Measurements from ENCODE around the gene VSIG4.

The VSIG4 gene

DNA sequence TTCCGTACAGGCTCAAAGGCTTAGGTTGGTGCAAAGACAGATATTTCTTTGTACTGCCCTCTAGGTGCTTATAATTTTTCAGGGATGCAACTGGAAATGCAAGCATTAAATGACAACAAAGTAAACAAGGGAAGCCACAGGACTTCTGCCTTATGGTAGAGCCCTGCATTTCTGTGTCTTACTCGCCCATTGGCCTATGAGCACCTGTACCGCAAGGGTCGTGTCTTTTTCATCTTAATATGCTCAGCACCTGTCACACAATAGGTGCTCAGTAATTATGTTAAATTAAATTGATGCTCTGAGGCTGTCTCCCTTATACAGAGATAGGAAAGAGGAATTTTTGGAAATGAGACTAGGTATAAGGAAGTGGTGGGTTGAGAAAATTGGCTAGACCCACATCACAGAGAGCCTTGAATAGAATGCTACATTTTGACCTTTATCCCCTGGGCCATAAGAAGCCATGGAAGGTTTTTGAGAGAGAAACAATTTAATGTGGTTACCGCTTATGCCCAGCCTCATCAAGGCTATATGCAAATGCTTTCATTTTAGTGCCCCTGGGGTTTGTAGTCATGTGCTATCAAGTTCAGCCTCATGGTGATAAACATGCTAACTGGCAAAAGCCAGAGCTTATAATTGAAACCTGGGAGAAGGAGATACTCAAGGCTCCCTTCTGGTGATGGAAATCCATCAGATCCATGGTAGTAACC, 16.3 kb downstream of the VSIG4 start:
- DNase-seq: no peak

DNA sequence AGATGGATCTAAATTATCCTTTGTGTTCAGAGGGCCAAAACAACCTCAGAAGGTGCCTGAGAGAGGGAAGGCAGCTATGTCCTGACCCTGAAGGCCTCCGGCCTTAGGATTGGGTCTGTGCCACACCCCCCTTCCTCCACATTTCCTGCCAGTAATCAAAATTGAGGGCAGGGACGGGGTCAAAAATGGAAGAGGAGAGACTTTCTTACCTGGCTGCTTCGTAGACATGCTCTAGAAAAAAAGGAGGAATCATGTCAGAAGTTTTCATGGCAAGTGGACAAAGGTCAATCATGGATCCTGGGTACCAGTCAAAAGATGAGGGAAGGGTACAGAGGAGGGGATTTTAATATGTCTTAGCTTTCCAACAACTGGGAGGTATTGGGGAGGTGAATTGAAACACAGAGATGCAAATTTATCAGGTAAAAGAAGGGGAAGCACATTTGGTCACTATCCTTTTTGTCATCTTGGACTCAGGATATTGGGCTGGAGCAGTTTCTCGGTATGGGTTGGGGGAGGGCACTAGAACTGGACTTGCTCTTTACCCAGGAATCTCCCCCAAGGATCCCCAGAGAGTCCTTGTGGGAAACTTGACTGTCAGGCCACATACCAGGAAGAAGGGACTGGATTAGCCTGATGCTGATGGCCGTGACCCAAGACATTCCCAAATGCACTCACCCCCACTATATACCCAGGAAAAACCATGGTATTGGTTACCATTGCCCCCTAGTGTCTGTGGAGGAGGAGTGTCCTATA, 17.1 kb downstream of the VSIG4 start:
- DNase-seq: no peak

DNA sequence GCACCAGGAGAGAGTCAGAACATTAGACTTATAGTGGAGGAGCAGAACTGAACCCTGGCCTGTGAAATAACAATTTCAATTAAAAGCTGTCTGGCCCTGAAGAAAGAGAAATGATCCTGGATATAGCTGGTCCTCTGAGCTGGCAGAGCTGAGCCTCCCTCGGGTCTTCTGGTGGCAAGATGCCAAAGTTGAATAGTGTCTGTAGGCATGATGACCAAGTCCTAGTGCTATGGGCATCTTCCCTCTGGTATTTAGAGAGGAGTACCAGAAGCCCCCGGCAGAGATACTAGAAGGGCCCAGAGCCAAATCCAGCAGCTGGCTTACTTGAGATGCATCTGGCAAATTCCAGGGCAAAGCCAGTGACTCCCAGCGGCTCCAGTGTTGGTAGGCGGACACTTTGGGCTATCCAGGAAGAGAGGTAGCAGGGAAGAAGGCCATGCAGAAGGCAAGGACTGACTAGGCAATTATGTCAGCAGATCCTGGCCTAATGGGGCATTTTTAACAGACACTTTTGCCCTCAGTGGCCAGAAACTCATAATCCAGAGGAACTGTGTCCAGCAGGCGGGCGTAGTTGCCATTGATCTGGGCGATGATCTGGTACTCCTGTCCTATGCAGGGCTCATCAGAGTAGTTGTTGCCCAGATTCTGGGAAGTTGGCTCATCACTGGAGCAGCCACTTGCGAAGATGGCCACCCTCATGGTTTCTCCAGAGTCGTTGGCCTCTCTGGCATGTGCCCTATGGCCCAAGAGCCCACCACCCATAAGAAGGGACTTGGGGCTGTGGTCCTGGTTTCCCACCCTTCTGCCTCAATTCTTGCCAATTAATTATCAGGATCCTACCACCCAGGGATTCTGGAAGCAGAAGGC, 17.9 kb downstream of the VSIG4 start:
- DNase-seq: no peak

DNA sequence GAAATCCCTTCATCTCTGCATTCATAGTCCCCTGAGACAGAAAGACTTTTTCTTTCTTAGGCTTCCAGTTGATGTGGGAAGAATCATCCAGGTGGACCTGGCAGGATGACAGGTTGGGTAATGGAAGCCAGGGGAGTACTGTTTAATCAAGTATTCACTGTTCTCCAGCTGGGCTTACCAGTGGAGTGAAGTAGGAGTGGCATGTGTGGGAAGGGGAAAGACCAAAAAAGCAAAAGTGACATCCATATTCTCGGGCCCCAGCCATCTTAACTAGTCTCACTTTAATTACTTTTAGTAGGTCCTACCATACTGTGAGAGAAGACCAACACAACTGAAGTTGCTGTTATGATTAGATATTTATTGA, 18.5 kb downstream of the VSIG4 start:
- DNase-seq: no peak

DNA sequence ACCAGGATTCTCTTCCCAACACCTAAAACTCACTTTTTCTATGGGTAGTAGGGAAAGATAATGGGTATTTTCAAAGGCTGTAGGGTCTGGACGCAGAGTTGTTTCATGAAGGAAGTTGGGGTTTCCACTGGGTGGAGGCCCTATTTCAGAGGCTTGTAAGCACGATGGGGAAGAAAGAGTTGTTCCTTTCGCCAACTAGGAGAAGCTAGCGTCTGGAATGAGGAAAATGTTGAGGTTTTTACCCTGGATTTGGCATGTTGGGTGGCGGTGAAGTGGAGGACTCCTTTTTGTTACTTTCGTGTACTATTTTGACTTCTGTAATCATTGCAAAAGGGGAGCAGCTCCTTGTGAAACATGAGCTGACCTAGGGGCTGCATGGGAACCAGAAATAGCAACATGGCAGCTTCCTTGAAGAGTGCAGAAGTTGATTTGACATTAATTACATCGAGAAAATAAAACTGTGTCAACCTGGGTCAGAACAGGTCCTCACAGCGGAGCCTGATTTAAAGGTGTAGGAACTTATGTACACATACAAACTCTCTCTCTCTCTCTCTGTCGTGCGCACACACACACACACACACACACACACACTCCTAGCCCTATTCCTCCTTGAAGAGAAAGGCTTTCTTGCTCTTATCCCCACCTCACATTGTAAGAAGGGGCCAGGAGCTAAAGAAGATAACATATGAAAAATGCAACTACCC, 19.1 kb downstream of the VSIG4 start:
- DNase-seq: no peak

DNA sequence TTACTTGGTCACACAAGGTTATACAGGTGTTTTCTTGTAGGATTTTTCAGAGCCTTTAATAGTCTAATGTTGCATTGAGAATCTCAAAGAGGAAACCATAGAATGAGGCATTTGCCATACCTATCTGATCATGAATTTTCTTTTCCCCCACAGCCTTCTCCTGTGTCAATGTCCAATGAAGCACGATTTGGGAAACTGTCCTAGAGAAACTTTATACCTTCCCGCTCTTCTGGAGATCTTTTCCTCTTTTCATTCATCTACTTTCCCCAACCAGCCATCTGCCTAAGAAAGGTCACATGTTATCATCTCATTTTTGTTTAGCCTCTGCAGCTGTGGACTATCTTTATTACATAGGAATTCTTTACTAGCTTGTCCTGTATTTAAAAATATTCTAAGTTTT, 19.9 kb downstream of the VSIG4 start:
- no peak for DNase-seq

DNA sequence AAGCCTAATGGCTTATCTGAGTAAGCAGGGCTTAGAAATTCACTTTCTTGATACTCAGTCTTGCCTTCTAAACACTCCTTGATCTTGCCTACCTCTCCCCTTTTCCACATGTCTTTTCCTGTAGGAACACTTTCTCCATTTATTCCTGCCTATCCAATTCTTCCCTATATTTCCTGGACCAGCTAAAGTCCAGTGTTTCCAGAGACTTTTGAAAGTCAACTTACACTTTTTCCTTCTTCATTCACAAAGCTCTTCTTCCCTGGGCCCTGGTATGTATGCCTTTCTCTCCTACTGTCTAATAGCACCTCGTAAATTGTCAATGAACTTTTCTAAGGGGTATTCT, 20.6 kb downstream of the VSIG4 start:
- DNase-seq: no peak

DNA sequence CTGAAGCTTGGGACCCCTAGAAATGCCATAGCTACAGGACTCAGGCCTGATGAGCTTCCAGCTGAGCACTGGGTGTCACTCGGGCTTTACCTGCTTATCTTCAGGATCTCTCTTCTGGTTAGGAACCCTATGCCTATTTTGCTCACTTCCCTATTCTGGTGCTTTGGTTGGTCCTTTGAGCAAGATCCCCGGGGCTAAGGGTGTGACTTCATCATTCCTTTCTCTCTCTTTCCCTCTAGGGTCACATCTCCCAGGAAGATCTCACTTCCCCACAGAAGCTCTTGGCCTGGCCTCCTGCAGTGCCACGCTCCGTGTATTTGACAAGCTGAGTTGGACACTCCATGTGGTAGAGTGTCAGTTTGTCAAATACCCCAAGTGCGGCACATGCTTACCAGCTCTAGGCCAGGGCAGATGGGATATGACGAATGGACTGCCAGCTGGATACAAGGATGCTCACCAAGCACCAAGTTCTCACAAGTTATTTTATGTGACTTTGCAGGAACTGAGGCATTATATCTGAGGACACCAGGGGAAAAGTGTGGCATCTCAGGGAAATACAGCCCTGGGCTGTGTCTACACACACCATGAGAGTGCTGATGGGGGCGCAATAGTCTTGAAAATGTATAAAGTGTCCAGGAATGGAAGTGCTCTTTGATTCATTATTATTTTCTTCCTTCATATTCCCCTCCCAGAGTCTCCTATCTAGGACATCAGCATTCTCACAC, 21.1 kb downstream of the VSIG4 start:
- DNase-seq: no peak

DNA sequence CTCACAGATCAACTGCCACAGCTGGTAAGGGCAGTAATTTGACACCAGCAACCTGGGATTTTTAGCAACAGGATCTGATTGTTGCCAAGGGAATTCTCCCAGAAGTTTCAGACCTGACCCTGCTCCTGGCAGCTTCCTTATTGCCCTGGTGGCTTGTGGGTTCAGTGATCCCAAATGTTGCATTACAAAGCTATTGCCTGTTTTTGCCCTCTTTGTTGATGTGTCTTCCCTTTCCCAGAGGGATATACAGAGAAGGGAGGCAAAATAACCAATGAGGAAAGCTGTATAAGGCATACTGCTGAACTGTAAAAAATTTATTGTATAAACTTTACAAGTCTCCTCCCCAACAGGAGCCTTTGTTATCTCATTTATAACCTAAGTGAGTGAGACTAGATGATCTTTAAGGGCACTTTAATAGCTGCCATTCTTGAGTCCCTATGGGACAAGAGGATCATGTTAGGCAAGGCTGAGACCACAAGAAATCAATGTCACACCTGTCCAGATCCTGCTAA, 22.2 kb downstream of the VSIG4 start:
- DNase-seq: no peak

DNA sequence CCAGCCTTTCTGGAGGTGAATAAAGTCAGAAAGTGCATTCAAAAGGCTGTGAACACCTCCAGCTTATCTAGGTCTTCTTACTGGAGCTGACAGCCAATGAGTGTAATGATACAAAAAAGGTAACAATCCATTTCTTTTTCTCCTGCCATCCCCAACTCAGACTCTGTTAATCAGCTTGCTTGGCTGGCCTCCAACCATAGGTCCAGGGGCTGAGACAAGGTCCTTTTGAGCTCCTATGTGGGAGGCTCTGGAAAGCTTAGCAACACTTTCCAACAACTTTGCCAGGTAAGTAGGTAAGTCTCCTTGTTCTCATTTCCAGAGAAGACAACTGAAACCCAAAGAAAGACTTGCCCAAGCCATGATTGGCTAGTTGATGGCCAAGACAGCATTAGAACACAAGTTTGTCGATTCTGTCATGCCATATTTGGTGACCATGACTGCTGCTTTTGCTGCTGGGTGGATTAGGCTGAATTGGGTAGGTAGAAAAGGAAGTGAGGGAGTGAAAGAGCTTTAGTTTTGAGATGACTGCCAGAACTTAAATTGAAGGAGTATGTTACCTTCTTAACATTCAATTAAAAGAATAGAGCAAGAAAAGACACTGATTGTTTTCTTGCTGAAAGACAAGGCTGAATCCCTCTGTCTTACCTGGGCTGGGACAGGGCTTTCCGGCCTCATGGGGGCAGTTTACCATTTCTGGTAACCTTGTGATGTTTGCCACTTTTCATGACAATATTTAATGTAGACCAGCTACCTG, 22.8 kb downstream of the VSIG4 start:
- DNase-seq: no peak

DNA sequence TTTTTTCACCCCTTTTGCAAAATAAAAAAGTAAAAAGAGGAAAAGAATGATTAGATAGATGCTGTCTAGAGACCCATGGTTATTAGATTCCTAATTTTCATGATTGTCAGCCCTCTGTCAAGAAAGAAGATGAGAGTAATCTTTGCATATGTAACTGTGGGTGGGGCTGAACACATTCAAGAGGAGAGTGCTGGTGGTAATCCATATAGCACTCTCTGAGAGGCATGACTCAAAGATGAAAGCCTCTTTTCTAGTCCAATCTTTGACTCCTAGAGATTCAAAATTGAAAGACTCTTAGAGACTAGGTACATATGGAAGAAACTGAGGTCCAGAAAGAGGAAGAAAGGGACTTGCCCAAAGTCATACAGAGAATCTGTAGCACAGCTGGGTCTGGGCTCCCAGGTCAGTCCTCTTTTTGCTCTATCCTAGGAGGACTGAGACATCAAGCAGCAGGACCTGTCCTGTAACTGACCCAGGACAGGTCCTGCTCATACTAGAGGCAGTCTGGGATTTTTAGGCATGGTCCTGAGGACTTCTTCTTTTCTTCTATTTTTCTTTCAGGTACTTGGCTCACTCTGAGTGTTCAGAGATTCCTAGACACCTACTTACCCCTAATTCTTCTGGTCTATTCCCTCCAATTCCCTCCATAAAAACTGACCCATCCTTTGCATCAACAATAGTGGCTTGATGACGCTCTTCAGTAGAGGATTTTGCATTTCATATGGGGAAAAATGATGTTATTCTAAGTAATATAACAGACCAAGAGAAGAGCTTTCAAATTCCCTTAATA, 23.8 kb downstream of the VSIG4 start:
- no peak for DNase-seq

DNA sequence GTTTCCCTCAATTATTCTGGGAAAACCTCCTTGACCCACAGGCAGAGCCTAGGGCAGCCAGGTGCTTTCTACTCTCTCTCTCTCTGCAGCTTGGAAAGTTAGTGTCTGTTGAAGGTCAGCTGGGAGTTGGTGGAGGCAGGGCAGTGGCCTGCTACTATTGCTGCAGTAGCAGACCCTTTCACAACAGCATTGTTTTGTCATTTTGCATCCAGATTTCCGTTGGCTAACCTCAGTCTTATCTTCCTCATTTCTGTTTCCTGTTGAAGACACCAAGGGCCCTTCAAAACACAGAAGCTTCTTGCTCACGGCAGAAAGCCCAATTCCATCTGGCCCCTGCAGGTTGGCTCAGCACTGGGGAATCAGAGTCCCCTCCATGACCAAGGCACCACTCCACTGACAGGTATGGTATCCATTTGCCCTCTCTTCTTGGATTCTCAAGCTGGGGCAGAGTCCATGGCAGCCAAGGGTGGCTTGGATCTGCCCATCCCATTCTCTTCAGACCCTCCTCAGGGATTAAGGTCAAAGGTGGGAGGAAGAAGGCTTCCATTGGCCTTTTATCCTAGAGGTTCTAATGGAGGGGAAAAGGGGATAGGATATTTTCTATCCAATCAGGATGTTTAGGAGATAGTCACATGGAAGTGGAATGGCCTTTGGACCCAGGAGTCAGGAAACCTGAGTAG, 24.6 kb downstream of the VSIG4 start:
- no peak for DNase-seq

DNA sequence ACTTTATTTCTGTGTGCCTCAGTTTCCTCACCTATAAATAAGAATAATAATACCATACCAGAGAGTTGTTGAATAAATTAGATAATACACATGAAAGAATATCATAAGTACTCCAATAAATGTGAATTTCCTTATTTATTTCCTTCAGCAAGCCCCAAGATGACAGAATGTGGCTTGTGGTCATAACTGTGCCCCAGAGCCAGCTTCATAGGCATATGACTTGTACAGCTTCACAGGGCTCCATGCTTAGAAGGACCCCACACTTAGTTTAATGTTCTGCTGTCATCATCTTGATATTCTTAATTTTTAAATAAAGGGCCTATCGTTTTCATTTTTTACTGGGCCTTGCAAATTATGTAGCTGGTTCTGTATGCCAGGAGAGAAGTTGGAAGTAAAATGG, 25.3 kb downstream of the VSIG4 start:
- no peak for DNase-seq

DNA sequence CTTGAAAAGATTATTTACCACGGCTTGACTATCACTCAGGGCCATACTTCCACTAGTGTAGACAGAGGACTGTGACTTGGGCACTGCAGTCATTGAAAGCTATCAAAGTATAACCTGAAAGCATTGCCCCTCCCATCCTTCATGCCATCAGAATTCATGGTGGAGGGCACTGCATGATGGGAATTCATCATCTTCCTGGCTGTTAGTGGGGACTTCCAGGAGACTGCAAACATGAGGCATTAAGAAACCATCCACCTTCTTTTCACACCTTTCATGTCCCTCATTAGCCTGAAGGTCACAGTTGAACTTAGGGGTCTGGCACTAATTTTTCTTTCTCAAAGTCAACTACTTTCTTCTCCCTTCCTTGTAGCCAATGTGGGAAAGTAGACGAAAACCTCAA, 25.8 kb downstream of the VSIG4 start:
- DNase-seq: no peak

DNA sequence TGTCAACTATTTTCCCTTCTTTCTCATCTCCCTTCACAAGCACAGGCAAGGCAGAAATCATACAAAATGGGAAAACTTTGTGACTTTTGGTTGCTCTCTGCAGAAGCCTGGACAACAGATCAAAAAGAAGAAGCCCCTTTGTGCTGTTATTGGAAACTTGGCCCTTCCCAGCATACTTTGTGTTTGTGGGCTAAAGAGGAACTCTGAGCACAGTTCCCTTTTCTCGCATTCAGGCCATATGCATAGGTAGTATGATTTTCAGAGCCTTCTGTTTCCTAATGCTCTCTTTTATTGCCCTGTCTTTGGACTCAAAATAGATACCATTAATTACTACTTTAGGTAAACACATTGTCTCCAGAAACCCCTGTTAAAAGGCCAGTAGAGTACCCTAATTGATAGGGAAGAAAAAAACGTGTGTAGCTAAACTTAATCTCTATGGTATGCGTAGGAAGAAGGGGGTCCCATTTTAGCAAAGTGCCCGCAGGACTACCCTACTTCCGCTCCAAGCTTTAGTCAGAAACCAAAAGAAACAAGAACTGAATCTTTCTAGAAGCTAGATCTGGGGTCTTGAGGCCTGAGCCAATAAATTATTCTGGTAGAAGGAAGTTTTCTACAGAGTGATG, 26.6 kb downstream of the VSIG4 start:
- DNase-seq: no peak

DNA sequence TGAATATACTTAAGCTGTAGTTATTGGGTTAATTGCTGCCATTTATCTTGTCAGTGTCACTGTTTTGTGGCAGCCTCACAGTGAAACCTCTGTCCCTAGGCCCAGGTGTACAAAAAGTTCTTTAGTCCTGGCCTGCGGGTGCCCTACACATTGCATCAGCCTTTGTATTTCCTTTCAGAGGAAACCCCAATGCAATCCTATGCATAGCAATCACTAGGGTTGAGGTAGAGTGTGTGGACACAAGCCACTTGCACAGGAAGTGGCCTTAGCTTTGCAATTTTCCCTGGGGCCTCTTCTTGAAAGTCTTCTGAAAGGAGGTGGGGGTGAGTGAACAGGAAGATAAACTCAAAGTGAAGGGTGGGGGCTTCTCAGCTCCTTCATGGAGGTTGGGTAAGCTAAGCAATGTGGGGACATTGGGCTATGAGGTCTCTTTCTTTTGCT, 27.8 kb downstream of the VSIG4 start:
- DNase-seq: no peak

DNA sequence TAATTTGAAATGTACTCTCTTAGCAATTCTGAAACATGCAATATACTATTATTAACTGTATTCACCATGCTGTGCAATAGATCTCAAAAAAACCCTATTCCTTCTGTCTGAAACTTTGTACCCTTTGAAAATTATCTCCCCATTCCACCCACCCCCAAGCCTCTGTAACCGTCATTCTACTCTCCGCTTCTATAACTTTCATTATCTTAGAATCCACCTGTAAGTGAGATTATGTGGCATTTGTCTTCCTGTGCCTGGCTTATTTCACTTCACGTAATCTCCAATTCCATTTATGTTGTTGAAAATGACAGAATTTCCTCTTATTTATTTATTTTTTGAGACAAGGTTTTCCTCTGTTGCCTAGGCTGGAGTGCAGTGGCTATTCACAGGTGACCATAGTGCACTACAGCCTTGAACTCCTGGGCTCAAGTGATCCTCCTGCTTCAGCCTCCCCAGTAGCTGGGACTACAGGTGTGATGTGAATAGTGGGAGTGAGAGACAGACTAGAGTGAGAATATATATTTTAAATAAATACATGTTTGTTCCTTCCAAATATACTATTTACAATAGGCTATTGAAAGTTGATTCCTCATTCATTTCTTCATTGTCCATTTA, 30.5 kb downstream of the VSIG4 start:
- DNase-seq: no peak

DNA sequence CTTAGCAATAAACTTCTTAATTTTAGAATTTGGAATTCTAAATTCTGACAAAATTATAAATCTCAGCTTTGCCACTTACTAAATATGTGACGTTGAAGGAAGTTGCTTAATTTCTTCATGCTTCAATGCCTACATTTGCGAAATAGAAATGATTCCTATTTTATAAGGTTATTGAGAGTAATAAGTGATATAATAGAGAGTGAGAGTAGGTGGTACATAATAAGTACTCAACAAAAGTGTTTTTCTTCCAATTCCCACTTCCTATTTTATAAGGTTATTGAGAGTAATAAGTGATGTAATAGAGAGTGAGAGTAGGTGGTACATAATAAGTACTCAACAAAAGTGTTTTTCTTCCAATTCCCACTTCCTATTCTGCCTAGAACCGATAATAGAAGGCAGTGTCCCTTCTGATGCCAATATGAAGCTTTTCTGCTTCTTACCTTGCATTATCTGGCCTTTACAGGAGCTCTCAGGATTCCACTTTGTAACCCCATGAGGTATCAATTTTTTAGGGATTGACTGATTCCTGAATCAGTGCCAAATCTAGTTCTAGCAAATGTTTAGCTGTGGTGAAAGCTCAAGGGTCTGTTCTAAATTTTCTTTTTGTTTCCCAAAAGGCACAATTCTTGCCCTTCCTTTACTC, 31.4 kb downstream of the VSIG4 start:
- no peak for DNase-seq

DNA sequence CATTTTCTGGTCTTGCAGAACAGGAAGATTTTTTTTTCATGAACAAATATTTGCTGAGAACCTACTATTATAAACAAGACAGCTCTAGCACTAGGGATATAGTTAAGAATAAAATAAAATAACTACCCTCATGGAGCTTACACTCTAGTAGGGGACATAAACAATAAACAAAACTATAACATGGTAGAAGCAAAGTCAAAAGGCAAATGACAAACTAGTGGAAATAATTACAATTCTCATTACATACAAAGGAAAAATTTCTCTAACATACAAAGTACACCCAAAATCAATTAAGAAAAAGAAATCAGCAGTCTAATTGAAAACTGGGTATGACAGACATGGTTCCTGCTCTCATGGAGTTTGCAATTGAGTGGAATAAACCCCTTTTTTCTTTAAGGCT, 32.0 kb downstream of the VSIG4 start:
- DNase-seq: no peak

All from stimulated activated CD4-positive, alpha-beta T cell treated with anti-CD3 and anti-CD28 coated beads, Interleukin-2, amount 100 ng/mL, for 24 hours (primary cell).